PFSK-1 (cell line): Measurements from ENCODE around the gene RASGRP2.

Experiments
- FOXP2 ChIP-seq: optimal IDR thresholded peaks from 2 replicates; pipeline ENCODE3; 2011; ENCODE audit warnings: borderline replicate concordance, control low read depth, inconsistent platforms; ENCODE audit not compliant: insufficient read depth; ENCODE audit errors: extremely low read length, extremely low read depth
- POLR2AphosphoS5 ChIP-seq: IDR thresholded peaks from 2 replicates; pipeline ENCODE4 v1.6.1; 2012; ENCODE audit warnings: low read depth, mild to moderate bottlenecking, control low read depth, low read length, moderate library complexity
- SIN3A ChIP-seq: IDR thresholded peaks from 2 replicates; pipeline ENCODE4 v1.6.1; 2012; ENCODE audit warnings: mild to moderate bottlenecking, low read length, moderate library complexity, borderline replicate concordance; ENCODE audit not compliant: insufficient read depth
- TAF1 ChIP-seq: IDR thresholded peaks from 2 replicates; pipeline ENCODE4 v1.6.1; 2012; ENCODE audit warnings: low read length, control low read depth, borderline replicate concordance; ENCODE audit not compliant: insufficient read depth
- TF ChIP-seq, protein P1 (sequence below), 2 experiments: IDR thresholded peaks; 2 replicates each; pipeline versions ENCODE4 v1.6.1 to v1.8.0; 2011 to 2012; ENCODE audit warnings: low read depth in 2 of 2, low read length in 2 of 2, control low read depth in 1 of 2, inconsistent platforms in 1 of 2, mild to moderate bottlenecking in 1 of 2, moderate library complexity in 1 of 2; ENCODE audit not compliant: insufficient read depth in 1 of 2

RASGRP2 gene

DNA sequence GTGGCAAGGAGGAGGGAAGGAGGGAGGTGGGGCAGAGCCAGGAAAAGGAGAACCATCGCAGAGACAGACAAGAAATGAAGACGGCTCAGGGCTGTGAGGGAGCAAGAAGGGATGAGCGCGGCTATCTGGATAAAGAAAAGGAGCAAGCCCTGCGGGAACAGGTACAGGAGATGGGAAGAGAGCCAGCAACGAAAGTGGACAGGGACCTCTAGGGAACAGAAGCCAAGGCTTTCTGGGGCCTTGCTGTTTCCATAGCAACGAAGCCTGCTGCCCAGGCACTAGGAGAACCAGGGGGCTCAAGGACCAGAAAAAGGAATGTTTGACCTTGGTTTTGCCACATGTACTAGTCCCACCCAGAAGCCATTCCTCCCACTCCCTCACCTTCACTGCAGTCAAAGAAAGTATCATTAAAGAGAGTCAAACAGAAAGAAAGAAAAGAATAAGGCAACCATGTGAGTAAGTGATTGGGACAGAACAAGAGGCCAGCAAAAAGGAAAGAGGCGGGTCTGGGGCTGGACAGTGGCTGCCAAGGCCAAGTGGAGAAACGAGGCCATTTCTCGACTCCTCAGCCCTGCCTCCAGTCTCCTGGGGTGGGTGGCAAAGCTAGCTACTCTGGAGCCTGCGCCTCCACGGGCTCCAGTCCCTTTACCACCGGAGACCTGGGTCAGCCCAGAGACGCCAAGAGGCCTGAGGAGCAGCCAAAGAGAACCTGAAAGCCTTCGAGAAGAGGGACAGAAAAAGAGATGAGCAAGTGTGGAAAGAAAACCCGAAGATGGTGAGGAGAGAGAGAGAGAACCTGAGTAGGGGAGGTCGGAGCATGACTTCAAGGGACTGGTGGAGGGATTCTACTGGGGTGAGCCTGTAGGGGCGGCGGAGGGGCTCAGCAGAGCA, 56.1 kb downstream of the RASGRP2 start:
- no peak for TF ChIP-seq TAF1
- TF ChIP-seq, protein P1, sequence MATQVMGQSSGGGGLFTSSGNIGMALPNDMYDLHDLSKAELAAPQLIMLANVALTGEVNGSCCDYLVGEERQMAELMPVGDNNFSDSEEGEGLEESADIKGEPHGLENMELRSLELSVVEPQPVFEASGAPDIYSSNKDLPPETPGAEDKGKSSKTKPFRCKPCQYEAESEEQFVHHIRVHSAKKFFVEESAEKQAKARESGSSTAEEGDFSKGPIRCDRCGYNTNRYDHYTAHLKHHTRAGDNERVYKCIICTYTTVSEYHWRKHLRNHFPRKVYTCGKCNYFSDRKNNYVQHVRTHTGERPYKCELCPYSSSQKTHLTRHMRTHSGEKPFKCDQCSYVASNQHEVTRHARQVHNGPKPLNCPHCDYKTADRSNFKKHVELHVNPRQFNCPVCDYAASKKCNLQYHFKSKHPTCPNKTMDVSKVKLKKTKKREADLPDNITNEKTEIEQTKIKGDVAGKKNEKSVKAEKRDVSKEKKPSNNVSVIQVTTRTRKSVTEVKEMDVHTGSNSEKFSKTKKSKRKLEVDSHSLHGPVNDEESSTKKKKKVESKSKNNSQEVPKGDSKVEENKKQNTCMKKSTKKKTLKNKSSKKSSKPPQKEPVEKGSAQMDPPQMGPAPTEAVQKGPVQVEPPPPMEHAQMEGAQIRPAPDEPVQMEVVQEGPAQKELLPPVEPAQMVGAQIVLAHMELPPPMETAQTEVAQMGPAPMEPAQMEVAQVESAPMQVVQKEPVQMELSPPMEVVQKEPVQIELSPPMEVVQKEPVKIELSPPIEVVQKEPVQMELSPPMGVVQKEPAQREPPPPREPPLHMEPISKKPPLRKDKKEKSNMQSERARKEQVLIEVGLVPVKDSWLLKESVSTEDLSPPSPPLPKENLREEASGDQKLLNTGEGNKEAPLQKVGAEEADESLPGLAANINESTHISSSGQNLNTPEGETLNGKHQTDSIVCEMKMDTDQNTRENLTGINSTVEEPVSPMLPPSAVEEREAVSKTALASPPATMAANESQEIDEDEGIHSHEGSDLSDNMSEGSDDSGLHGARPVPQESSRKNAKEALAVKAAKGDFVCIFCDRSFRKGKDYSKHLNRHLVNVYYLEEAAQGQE (IDR thresholded peaks at IDR 0.05; ENCODE audit: insufficient read depth in 1 of 2, low read depth in 2 of 2, low read length in 2 of 2) = no peak

DNA sequence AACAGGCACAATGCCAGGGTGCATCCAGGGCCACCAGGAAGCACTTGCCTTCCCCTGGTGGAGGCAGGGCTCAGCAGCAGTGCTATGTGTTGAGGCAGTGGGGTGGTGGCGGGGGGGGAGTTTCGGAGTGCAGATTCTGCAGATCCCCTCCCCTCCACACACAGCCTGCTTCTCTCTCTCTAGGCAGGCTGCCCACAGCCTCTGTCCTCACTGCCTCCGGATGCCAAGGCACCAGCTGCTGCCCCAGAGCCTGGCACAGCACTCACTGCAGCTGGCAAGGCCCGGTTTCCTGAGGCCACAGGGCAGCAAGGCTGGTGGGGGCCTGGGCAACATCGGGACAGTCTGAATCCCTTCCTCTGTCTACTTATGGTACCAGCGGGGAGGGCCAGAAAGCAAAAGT, 56.7 kb downstream of the RASGRP2 start:
- TF ChIP-seq, protein P1 (IDR thresholded peaks at IDR 0.05; ENCODE audit: insufficient read depth in 1 of 2, low read depth in 2 of 2, low read length in 2 of 2) = no peak
- no peak for TF ChIP-seq POLR2AphosphoS5
- TF ChIP-seq FOXP2 = no peak
- no peak for TF ChIP-seq TAF1
- TF ChIP-seq SIN3A = no peak

DNA sequence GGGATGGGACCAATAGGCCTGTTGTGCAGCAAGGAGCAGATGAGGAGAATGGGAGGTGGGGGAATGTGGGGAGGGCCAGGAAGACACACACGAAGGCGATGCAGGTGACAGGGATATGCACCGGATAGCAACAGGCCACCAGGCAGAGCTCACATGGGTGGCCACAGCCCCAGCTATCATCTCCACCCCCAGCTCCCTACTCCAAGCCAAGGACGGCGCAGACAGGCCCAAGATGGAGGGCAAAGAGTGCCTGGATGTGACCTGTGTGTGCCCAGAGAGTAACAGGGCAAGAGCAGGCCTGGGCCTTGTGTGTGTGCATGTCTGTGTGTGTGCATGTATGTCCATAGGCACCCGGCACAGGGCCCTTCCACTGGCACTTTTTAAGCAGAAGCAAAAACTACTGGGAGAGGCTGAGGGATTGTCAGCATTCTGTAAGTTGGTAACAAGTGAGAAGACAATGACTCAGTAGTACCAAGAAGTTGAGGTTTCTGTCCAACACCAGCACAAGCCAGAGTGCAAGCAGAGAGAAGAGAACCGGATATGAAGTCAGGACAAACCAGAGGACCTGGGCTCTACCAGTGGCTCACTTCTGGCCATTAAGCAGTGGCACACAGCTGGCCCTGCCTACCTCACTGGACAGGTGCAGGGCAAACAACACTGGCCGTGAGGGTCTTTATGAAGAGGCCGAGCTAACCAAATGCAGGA, 57.3 kb downstream of the RASGRP2 start:
- TF ChIP-seq SIN3A (no peak), TAF1 (no peak), POLR2AphosphoS5 (no peak), FOXP2 (no peak)
- TF ChIP-seq, protein P1 (IDR thresholded peaks at IDR 0.05; ENCODE audit: insufficient read depth in 1 of 2, low read depth in 2 of 2, low read length in 2 of 2) = no peak

DNA sequence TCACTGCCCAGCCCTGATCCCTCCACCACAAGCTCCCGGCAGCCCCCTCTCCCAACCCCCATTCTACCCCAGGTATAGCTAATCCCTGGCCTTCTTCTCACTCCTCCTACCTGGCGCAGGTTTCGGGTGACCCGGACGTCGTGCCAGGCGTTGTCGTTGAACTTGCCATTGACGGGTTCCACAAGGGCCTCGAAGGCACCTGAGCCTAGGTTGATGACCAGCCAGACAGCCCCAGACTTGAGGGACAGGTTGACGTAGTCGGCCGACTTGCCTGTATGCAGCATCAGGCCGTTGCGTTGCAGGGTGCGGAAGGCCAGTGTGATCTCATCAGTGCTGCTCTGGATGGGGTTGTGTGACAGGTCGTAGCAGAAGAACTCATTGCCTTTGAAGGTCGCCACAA, 58.4 kb downstream of the RASGRP2 start:
- TF ChIP-seq, protein P1 (IDR thresholded peaks at IDR 0.05; ENCODE audit: insufficient read depth in 1 of 2, low read depth in 2 of 2, low read length in 2 of 2) = no peak
- TF ChIP-seq POLR2AphosphoS5 (no peak), TAF1 (no peak), FOXP2 (no peak), SIN3A (no peak)
